H1 (cell line): ENCODE results near the gene OMP. TPM values are rescaled to one million over a fixed set of nuclear protein-coding genes. Genes with fewer than 3 reads are reported as not detected.
A peak's percentile ranks its signal among the peaks of the same experiment; 100 is the strongest.

Experiments
- CTCF ChIA-PET: fragments of 300-600 bp; sonication (Branson Sonifier 250); formaldehyde crosslinking; loops from one replicate; lab custom pipeline; 2021; ENCODE audit not compliant: partially characterized antibody; lab: Charles Lee
- POLR2A ChIA-PET: fragments of 300-600 bp; sonication (Branson Sonifier 250); formaldehyde crosslinking; loops from one replicate; lab custom pipeline; 2021; ENCODE audit warnings: inconsistent platforms; ENCODE audit not compliant: partially characterized antibody; lab: Charles Lee
- DNase-seq, 2 experiments: peaks; one replicate each; pipeline versions ENCODE4 v3.0.0 to v3.0.0-alpha.2; 2010 to 2022; ENCODE audit warnings: low spot score in 2 of 2, low read depth in 1 of 2, mixed read lengths in 1 of 2
- FAIRE-seq: peaks from 2 replicates; lab custom pipeline; 2011; peaks lifted over from hg19 to GRCh38; lab: Jason Lieb, UNC
- H2AFZ ChIP-seq: 2 replicates; pipeline ENCODE4 v1.8.1; 2012; ENCODE audit warnings: low read length, inconsistent platforms
- H2AK5ac ChIP-seq: 2 replicates; pipeline ENCODE4 v1.6.1; 2013; ENCODE audit warnings: low read depth, low read length
- H2BK120ac ChIP-seq: replicated peaks from 2 replicates; pipeline ENCODE3; 2013; ENCODE audit warnings: low read depth, low read length, inconsistent platforms
- H2BK12ac ChIP-seq: 2 replicates; pipeline ENCODE4 v1.6.1; 2013; ENCODE audit warnings: low read depth, low read length
- H2BK15ac ChIP-seq: 2 replicates; pipeline ENCODE4 v1.6.1; 2013; ENCODE audit warnings: low read length
- H2BK20ac ChIP-seq: 2 replicates; pipeline ENCODE4 v1.6.1; 2013; ENCODE audit warnings: low read length
- H2BK5ac ChIP-seq: 2 replicates; pipeline ENCODE4 v1.6.1; 2013; ENCODE audit warnings: low read depth, low read length
- H3K14ac ChIP-seq: 2 replicates; pipeline ENCODE4 v1.6.1; 2013; ENCODE audit warnings: inconsistent platforms; ENCODE audit not compliant: insufficient read length
- H3K18ac ChIP-seq: 2 replicates; pipeline ENCODE4 v1.6.1; 2013; ENCODE audit warnings: low read length; ENCODE audit errors: extremely low read depth
- H3K23ac ChIP-seq: 2 replicates; pipeline ENCODE4 v1.6.1; 2013; ENCODE audit warnings: inconsistent platforms; ENCODE audit not compliant: insufficient read length
- H3K23me2 ChIP-seq: 2 replicates; pipeline ENCODE4 v1.6.1; 2013; ENCODE audit warnings: low read depth, low read length
- H3K27ac ChIP-seq: 2 replicates; pipeline ENCODE4 v1.6.1; 2011; ENCODE audit warnings: low read depth, low read length, inconsistent platforms
- H3K27me3 ChIP-seq, 4 experiments: replicated peaks in 1 of 4; 1 replicate in 1 of 4; 2 replicates in 3 of 4; pipeline versions ENCODE4 v1.6.1 to v1.8.1; 2011 to 2013; ENCODE audit warnings: low read length in 3 of 4, mild to moderate bottlenecking in 3 of 4, inconsistent platforms in 2 of 4, mixed read lengths in 2 of 4, moderate library complexity in 1 of 4; ENCODE audit not compliant: control insufficient read depth in 3 of 4, insufficient read depth in 3 of 4; ENCODE audit errors: extremely low read depth in 1 of 4
- H3K36me3 ChIP-seq, 4 experiments: 2 replicates each; pipeline versions ENCODE4 v1.6.1 to v1.8.1; 2011 to 2013; ENCODE audit warnings: mild to moderate bottlenecking in 4 of 4, low read length in 3 of 4, moderate library complexity in 2 of 4, control low read depth in 1 of 4, inconsistent platforms in 1 of 4; ENCODE audit not compliant: insufficient read depth in 4 of 4, control insufficient read depth in 2 of 4
- H3K4ac ChIP-seq: replicated peaks from 2 replicates; pipeline ENCODE3; 2013; ENCODE audit warnings: low read length, low read depth, mixed read lengths, inconsistent platforms; ENCODE audit not compliant: insufficient read length
- H3K4me1 ChIP-seq, 4 experiments: replicated peaks in 1 of 4; 1 replicate in 1 of 4; 2 replicates in 3 of 4; pipeline versions ENCODE4 v1.6.1 to v1.8.1; 2011 to 2013; ENCODE audit warnings: low read length in 3 of 4, inconsistent platforms in 2 of 4, mixed read lengths in 1 of 4; ENCODE audit not compliant: insufficient read depth in 4 of 4, control insufficient read depth in 3 of 4
- H3K4me2 ChIP-seq, 2 experiments: 2 replicates each; pipeline versions ENCODE4 v1.6.1 to v1.8.1; 2011 to 2013; ENCODE audit warnings: low read depth in 2 of 2, low read length in 2 of 2, control low read depth in 1 of 2, inconsistent platforms in 1 of 2, mild to moderate bottlenecking in 1 of 2; ENCODE audit not compliant: insufficient read depth in 1 of 2
- H3K4me3 ChIP-seq, 4 experiments: fragments of 200-600, 300-600 bp in 1 of 4; sonication (generic), shearing (Covaris generic), sonication (Bioruptor Twin) in 1 of 4; 2 replicates each; pipeline versions ENCODE4 v1.5.1 to v1.8.1; 2011 to 2016; ENCODE audit warnings: low read length in 4 of 4, low read depth in 3 of 4, control low read depth in 2 of 4, inconsistent platforms in 2 of 4, mild to moderate bottlenecking in 2 of 4, mixed read lengths in 1 of 4, moderate library complexity in 1 of 4; ENCODE audit not compliant: insufficient read depth in 2 of 4; ENCODE audit errors: extremely low read depth in 1 of 4
- H3K56ac ChIP-seq: replicated peaks from 2 replicates; pipeline ENCODE3; 2013; ENCODE audit warnings: low read depth, mild to moderate bottlenecking, mixed read lengths, low read length, inconsistent platforms; ENCODE audit not compliant: insufficient read length
- H3K79me1 ChIP-seq: 2 replicates; pipeline ENCODE4 v1.6.1; 2013; ENCODE audit warnings: low read depth, low read length, control low read depth
- H3K79me2 ChIP-seq, 2 experiments: 2 replicates each; pipeline versions ENCODE4 v1.6.1 to v1.8.1; 2012 to 2013; ENCODE audit warnings: low read length in 2 of 2, mild to moderate bottlenecking in 2 of 2, inconsistent platforms in 1 of 2; ENCODE audit not compliant: insufficient read depth in 2 of 2, control insufficient read depth in 1 of 2
- H3K9ac ChIP-seq, 4 experiments: replicated peaks in 1 of 4; 1 replicate in 1 of 4; 2 replicates in 3 of 4; pipeline versions ENCODE4 v1.6.1 to v1.8.1; 2011 to 2013; ENCODE audit warnings: low read depth in 3 of 4, low read length in 3 of 4, control low read depth in 2 of 4, mild to moderate bottlenecking in 2 of 4, moderate library complexity in 2 of 4, inconsistent platforms in 1 of 4; ENCODE audit errors: extremely low read depth in 1 of 4
- H3K9me3 ChIP-seq, 2 experiments: 2 replicates each; pipeline versions ENCODE4 v1.6.1 to v1.8.1; 2012 to 2013; ENCODE audit warnings: mild to moderate bottlenecking in 2 of 2, moderate library complexity in 2 of 2, control low read depth in 1 of 2, inconsistent platforms in 1 of 2, low read depth in 1 of 2, low read length in 1 of 2, mixed read lengths in 1 of 2; ENCODE audit not compliant: insufficient read depth in 2 of 2
- H4K20me1 ChIP-seq, 2 experiments: replicated peaks in 1 of 2; 2 replicates each; pipeline versions ENCODE3 to v1.8.1; 2011 to 2013; ENCODE audit warnings: inconsistent platforms in 2 of 2, low read length in 2 of 2, mild to moderate bottlenecking in 1 of 2; ENCODE audit not compliant: insufficient read depth in 2 of 2, control insufficient read depth in 1 of 2
- H4K5ac ChIP-seq: 2 replicates; pipeline ENCODE4 v1.6.1; 2013; ENCODE audit warnings: low read length, low read depth, mixed read lengths, inconsistent platforms; ENCODE audit not compliant: insufficient read length
- H4K8ac ChIP-seq: 2 replicates; pipeline ENCODE4 v1.8.0; 2013; ENCODE audit warnings: mild to moderate bottlenecking, moderate library complexity, low read length, inconsistent platforms; ENCODE audit not compliant: insufficient read depth; ENCODE audit errors: extremely low read depth
- H4K91ac ChIP-seq: replicated peaks from 2 replicates; pipeline ENCODE3; 2013; ENCODE audit warnings: low read length, mixed read lengths, inconsistent platforms; ENCODE audit not compliant: insufficient read length
- E2F6 ChIP-seq: IDR thresholded peaks from 2 replicates; pipeline ENCODE4 v1.6.1; 2012; ENCODE audit warnings: inconsistent platforms
- FOSL1 ChIP-seq: IDR thresholded peaks from 2 replicates; pipeline ENCODE4 v1.6.1; 2011; ENCODE audit warnings: mild to moderate bottlenecking, low read depth, low read length, moderate library complexity; ENCODE audit not compliant: insufficient read depth
- POLR2A ChIP-seq, 2 experiments: IDR thresholded peaks; 1 replicate in 1 of 2; 2 replicates in 1 of 2; pipeline ENCODE4 v1.6.1; 2011; ENCODE audit warnings: low read depth in 2 of 2, low read length in 2 of 2, mild to moderate bottlenecking in 2 of 2; ENCODE audit errors: control extremely low read depth in 1 of 2
- RAD21 ChIP-seq, 2 experiments: IDR thresholded peaks in 1 of 2; conservative IDR thresholded peaks in 1 of 2; 2 replicates each; pipeline ENCODE4 v1.6.1; 2011; ENCODE audit warnings: low read depth in 2 of 2, low read length in 2 of 2, improper control_type of control experiment in 1 of 2, inconsistent platforms in 1 of 2, mild to moderate bottlenecking in 1 of 2, moderate library complexity in 1 of 2
- RNF2 ChIP-seq: fragments of 200-900, 300-1000 bp; sonication (generic); IDR thresholded peaks from 2 replicates; pipeline ENCODE4 v1.7.1; 2016; ENCODE audit warnings: borderline replicate concordance, low read depth, mild to moderate bottlenecking, antibody characterized with exemption, low read length; ENCODE audit not compliant: poor library complexity, severe bottlenecking; ENCODE audit errors: missing control alignments
- SAP30 ChIP-seq: fragments of 300-600 bp; sonication (generic); IDR thresholded peaks from 2 replicates; pipeline ENCODE4 v1.7.1; 2012; ENCODE audit warnings: low read length, moderate library complexity, mild to moderate bottlenecking, inconsistent platforms; ENCODE audit not compliant: insufficient read depth, insufficient replicate concordance
- SP2 ChIP-seq: IDR thresholded peaks from 2 replicates; pipeline ENCODE4 v1.6.1; 2012; ENCODE audit warnings: mild to moderate bottlenecking, low read length, inconsistent platforms
- TAF7 ChIP-seq: optimal IDR thresholded peaks from 2 replicates; pipeline ENCODE3; 2011; ENCODE audit warnings: low read depth, mild to moderate bottlenecking, inconsistent platforms, low read length, moderate library complexity, borderline replicate concordance
- TBP ChIP-seq: IDR thresholded peaks from 2 replicates; pipeline ENCODE4 v1.6.1; 2011; ENCODE audit warnings: low read depth, low read length, improper control_type of control experiment
- TEAD4 ChIP-seq: IDR thresholded peaks from 2 replicates; pipeline ENCODE4 v1.6.1; 2012; ENCODE audit warnings: low read depth, low read length, inconsistent platforms, mixed read lengths
- YY1 ChIP-seq: IDR thresholded peaks from 2 replicates; pipeline ENCODE4 v1.6.1; 2011; ENCODE audit warnings: low read depth, mild to moderate bottlenecking, low read length
- WGBS, 2 experiments: shearing (Covaris generic) in 1 of 2; methylation state at CpG; one replicate each; pipeline versions ENCODE4 v1.1.6 to v1.1.7; 2013 to 2015; ENCODE audit warnings: low lambda C conversion rate in 2 of 2, mixed read lengths in 2 of 2, inconsistent platforms in 1 of 2, low coverage in 1 of 2, missing lambda C conversion rate in 1 of 2; ENCODE audit not compliant: insufficient replicate concordance in 2 of 2, insufficient coverage in 1 of 2, insufficient read length in 1 of 2; ENCODE audit errors: extremely low coverage in 1 of 2, missing lambda C conversion rate in 1 of 2; 5-methylcytosine and 5-hydroxymethylcytosine counted together
- polyA plus RNA-seq, 7 experiments: library from polyadenylated mRNA; depleted of rRNA in 3 of 7; stranded (reverse) in 5 of 7; unstranded in 2 of 7; fragments of >200 nt in 5 of 7; fragments of 200-250 nt in 2 of 7; gene quantifications; 1 replicate in 5 of 7; 2 replicates in 1 of 7; 4 replicates in 1 of 7; pipeline versions ENCODE4 v1.2.1 to v1.2.3, GENCODE V29; 2011 to 2013; ENCODE audit warnings: missing spikeins in 2 of 7, mixed read lengths in 2 of 7
- total RNA-seq: library from RNA; stranded (reverse); fragmentation: NEBNext Ultra II Directional; extraction: Animal tissue kit (Norgen Biotek cat#: 25700); gene quantifications from 2 replicates; pipeline ENCODE4 v1.2.1, GENCODE V29; 2021

OMP gene
- total and polyA plus RNA-seq, 2 of the 8 experiments (the other 6 are each of a cell fraction or from before 2014, with no cell fraction given), result not detected

GRCh38 chr11:77090373-77091111 lies 12.1 kb upstream of the OMP start:
- Histone ChIP-seq H3K27me3 (no peaks in the 10 kb centered on the region), H3K36me3 (no peaks in the 10 kb centered on the region), H4K5ac (no peak overlapping the region), H3K9ac (no peak overlapping the region), H2BK15ac (no peak overlapping the region), H3K4me1 (peaks cover 0 to 8% (median 2%) of the 10 kb centered on the region in 4 experiments; a peak in 3 of 7 replicates), H3K23me2 (no peaks in the 10 kb centered on the region), H4K91ac (no peak overlapping the region), H2BK12ac (no peak overlapping the region), H3K18ac (no peak overlapping the region; the same call in 1 of the 2 replicates), H3K4ac (no peak overlapping the region), H2BK5ac (no peak overlapping the region; the same call in 1 of the 2 replicates), H2BK120ac (no peak overlapping the region), H3K14ac (no peak overlapping the region), H4K8ac (no peak overlapping the region), H3K79me1 (no peaks in the 10 kb centered on the region), H3K56ac (no peak overlapping the region), H2AFZ (no peak overlapping the region), H3K4me3 (no peak overlapping the region), H2AK5ac (peak overlapping the region; percentile 56), H3K27ac (no peak overlapping the region), H3K79me2 (no peaks in the 10 kb centered on the region), H3K23ac (no peak overlapping the region), H3K9me3 (no peaks in the 10 kb centered on the region), H2BK20ac (0 out of 2 replicates have a peak overlapping the region, but pooled peaks have one; percentile 32), H4K20me1 (peaks cover 0 to 4% of the 10 kb centered on the region in 2 experiments), H3K4me2 (peak overlapping the region in 1 of 2 experiments; percentile 41; a peak in 1 of 4 replicates)
- DNase-seq (no peak), FAIRE-seq (no peak)
- POLR2A ChIA-PET, result interaction anchor here (1.0 to 1.8 kb wide), 3 partner anchors 8 to 43 kb away, joined by 4 to 9 read pairs (median 4); partner anchors contain the start of gene CAPN5
- WGBS, 2 experiments, result 76% methylated on average over 13 of the region's 13 CpGs; no CpG with 5 or more reads in 1 of the 2 experiments
- CTCF ChIA-PET, result interaction anchor here (0.7 to 11.6 kb wide), 48 partner anchors 10 to 573 kb away, joined by 3 to 297 read pairs (median 7); partner anchors contain the start of genes AQP11, B3GNT6, CAPN5 and MYO7A
- TF ChIP-seq RAD21 (IDR thresholded peaks at IDR 0.05 in 1 of 2, conservative IDR thresholded peaks at IDR 0.05 in 1 of 2; ENCODE audit: low read depth in 2 of 2, low read length in 2 of 2) (no peak), FOSL1 (no peak), RNF2 (no peak), TEAD4 (no peak), SAP30 (no peak), POLR2A (IDR thresholded peaks at IDR 0.05; ENCODE audit: control extremely low read depth in 1 of 2, low read depth in 2 of 2, low read length in 2 of 2) (no peak), SP2 (no peak), TBP (no peak), E2F6 (no peak), YY1 (no peak), TAF7 (no peak)
